ENCODE data around the gene TANGO2. TPM values are rescaled to one million over a fixed set of nuclear protein-coding genes. Genes with fewer than 3 reads are reported as not detected.

TANGO2 gene
- total and polyA plus RNA-seq, 9 of the 15 experiments (the other 6 are each of a cell fraction or from before 2014, with no cell fraction given): 15.5 to 94.9 (median 70.1) TPM

GRCh38 chr22:19986410-19987341, 34.2 kb upstream of the TANGO2 start (continued):
- no peak for TF ChIP-seq ZNF408 (CRISPR knock-in tag; IDR thresholded peaks at IDR 0.05; ENCODE audit: low read depth)
- TF ChIP-seq SOX6 (IDR thresholded peaks at IDR 0.05): peak; percentile 79
- no peak for TF ChIP-seq ZFX (CRISPR knock-in tag; IDR thresholded peaks at IDR 0.05)
- no peak for TF ChIP-seq BCL6 (CRISPR knock-in tag; IDR thresholded peaks at IDR 0.05)
- no peak for TF ChIP-seq STAT5A (IDR thresholded peaks at IDR 0.05; ENCODE audit: borderline replicate concordance, low read length)
- TF ChIP-seq ELF2 (CRISPR knock-in tag; IDR thresholded peaks at IDR 0.05): peak; percentile 91
- peak; percentile 15 to 58; a peak in 1 of 4 replicates for TF ChIP-seq ZNF639 (CRISPR knock-in tag; conservative IDR thresholded peaks at IDR 0.05 in 1 of 2, IDR thresholded peaks at IDR 0.05 in 1 of 2)
- no peak for TF ChIP-seq CHAMP1 (IDR thresholded peaks at IDR 0.05)
- TF ChIP-seq GATAD2A (IDR thresholded peaks at IDR 0.05): peak; percentile 100
- peak; percentile 73; the same call in 1 of the 2 replicates for TF ChIP-seq KLF13 (tag; IDR thresholded peaks at IDR 0.05; ENCODE audit: borderline replicate concordance, low read depth)
- no peak for TF ChIP-seq FOXK2 (conservative IDR thresholded peaks at IDR 0.05 in 1 of 2, IDR thresholded peaks at IDR 0.05 in 1 of 2; ENCODE audit: low read depth in 2 of 2)
- TF ChIP-seq ETV6 (IDR thresholded peaks at IDR 0.05; ENCODE audit: borderline replicate concordance in 1 of 2, low read depth in 2 of 2, low read length in 1 of 2): no peak; a peak in 1 of 4 replicates
- TF ChIP-seq ETV6 (CRISPR knock-in tag; IDR thresholded peaks at IDR 0.05; ENCODE audit: borderline replicate concordance): no peak
- TF ChIP-seq HNRNPUL1 (IDR thresholded peaks at IDR 0.05; ENCODE audit: low read length): no peak
- TF ChIP-seq IFI16 (CRISPR knock-in tag; IDR thresholded peaks at IDR 0.05): no peak
- no peak for TF ChIP-seq ZNF766 (CRISPR knock-in tag; conservative IDR thresholded peaks at IDR 0.05)
- TF ChIP-seq CCNT2 (IDR thresholded peaks at IDR 0.05; ENCODE audit: borderline replicate concordance, extremely low read depth, insufficient read length, low read depth, low read length): no peak
- TF ChIP-seq, protein P1, sequence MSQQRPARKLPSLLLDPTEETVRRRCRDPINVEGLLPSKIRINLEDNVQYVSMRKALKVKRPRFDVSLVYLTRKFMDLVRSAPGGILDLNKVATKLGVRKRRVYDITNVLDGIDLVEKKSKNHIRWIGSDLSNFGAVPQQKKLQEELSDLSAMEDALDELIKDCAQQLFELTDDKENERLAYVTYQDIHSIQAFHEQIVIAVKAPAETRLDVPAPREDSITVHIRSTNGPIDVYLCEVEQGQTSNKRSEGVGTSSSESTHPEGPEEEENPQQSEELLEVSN (IDR thresholded peaks at IDR 0.05; ENCODE audit: borderline replicate concordance in 1 of 2, extremely low read depth in 1 of 2, insufficient read depth in 1 of 2, insufficient read length in 1 of 2, low read depth in 1 of 2, low read length in 1 of 2, poor library complexity in 1 of 2, severe bottlenecking in 1 of 2): peak; percentile 18 to 67
- TF ChIP-seq IRF1 (CRISPR knock-in tag; IDR thresholded peaks at IDR 0.05; ENCODE audit: borderline replicate concordance): no peak
- TF ChIP-seq ZNF764 (CRISPR knock-in tag; IDR thresholded peaks at IDR 0.05; ENCODE audit: low read depth): peak; percentile 72
- no peak for TF ChIP-seq MAFG (tag; conservative IDR thresholded peaks at IDR 0.05)

Data from K562 (cell line).